Activated B cell treated with CpG ODN at 0.5 μM for 24 hours (primary cell): ENCODE data around the gene LOXHD1. TPM values are rescaled to one million over a fixed set of nuclear protein-coding genes. Genes with fewer than 3 reads are reported as not detected.

Experiments used
- ATAC-seq: fragments of 200-7000 bp; cut with Tn5 transposase; one replicate; pipeline ENCODE4 v1.10.0; 2021; ENCODE audit warnings: low read depth, mild to moderate bottlenecking, moderate library complexity
- CTCF ChIA-PET: fragments of 350-600 bp; sonication (Branson Sonifier 250); formaldehyde crosslinking; loops from one replicate; lab custom pipeline; 2021; ENCODE audit warnings: antibody characterized with exemption; lab: Charles Lee
- POLR2A ChIA-PET: fragments of 350-600 bp; sonication (Branson Sonifier 250); formaldehyde crosslinking; loops from one replicate; lab custom pipeline; 2021; ENCODE audit warnings: antibody characterized with exemption; lab: Charles Lee
- DNase-seq: peaks from one replicate; pipeline ENCODE4 v3.0.0; 2022
- H3K27ac Mint-ChIP-seq: one replicate; pipeline ENCODE4 v1.8.0; 2020; ENCODE audit warnings: mixed read lengths
- H3K27me3 Mint-ChIP-seq: one replicate; pipeline ENCODE4 v1.8.0; 2021; ENCODE audit warnings: mixed read lengths
- H3K36me3 Mint-ChIP-seq: one replicate; pipeline ENCODE4 v1.8.0; 2021; ENCODE audit warnings: low read depth, mixed read lengths
- H3K4me1 Mint-ChIP-seq: one replicate; pipeline ENCODE4 v1.8.0; 2021; ENCODE audit warnings: mixed read lengths
- H3K4me3 Mint-ChIP-seq: one replicate; pipeline ENCODE4 v1.8.0; 2020; ENCODE audit warnings: mild to moderate bottlenecking, mixed read lengths
- H3K9me3 Mint-ChIP-seq: one replicate; pipeline ENCODE4 v1.8.0; 2020; ENCODE audit warnings: mixed read lengths
- CTCF ChIP-seq: fragments of 200-600 bp; IDR thresholded peaks from one replicate; pipeline ENCODE4 v1.8.0; 2022; ENCODE audit warnings: antibody characterized with exemption, mild to moderate bottlenecking
- intact Hi-C: fragments of 100-400 bp; cut with micrococcal nuclease; formaldehyde crosslinking; loops from one replicate; pipeline ENCODE4 v1.15.1; 2024
- total RNA-seq: library from RNA; stranded (reverse); gene quantifications from 2 replicates; pipeline ENCODE4 v1.2.3, GENCODE V29; 2022

LOXHD1 gene
- total RNA-seq, 1 donor from 2014 or later, result not detected

- Mint-ChIP-seq H3K4me1 (no peaks in the 10 kb centered on the region), H3K4me3 (no peak overlapping the region), H3K36me3 (no peaks in the 10 kb centered on the region), H3K27me3 (peaks cover 3% of the 10 kb centered on the region), H3K9me3 (no peaks in the 10 kb centered on the region), H3K27ac (no peak overlapping the region)
- intact Hi-C loops, result no loop called here
- no peak for TF ChIP-seq CTCF
- ATAC-seq (no peak), DNase-seq (no peak)
- CTCF ChIA-PET, result no interaction called here
- POLR2A ChIA-PET, result no interaction called here
Measured at GRCh38 chr18:46642561-46642960, 14.5 kb downstream of the LOXHD1 start.

GRCh38 chr18:46641917-46642316 lies 15.1 kb downstream of the LOXHD1 start:
- Mint-ChIP-seq H3K4me3 (no peak overlapping the region), H3K36me3 (no peaks in the 10 kb centered on the region), H3K27ac (no peak overlapping the region), H3K27me3 (peaks cover 3% of the 10 kb centered on the region), H3K4me1 (no peaks in the 10 kb centered on the region), H3K9me3 (no peaks in the 10 kb centered on the region)
- ChIA-PET POLR2A (no interaction called here), CTCF (no interaction called here)
- DNase-seq, result no peak
- intact Hi-C loops, result no loop called here
- TF ChIP-seq CTCF, result no peak
- no peak for ATAC-seq

GRCh38 chr18:46639386-46639785 lies 17.6 kb downstream of the LOXHD1 start:
- H3K27ac Mint-ChIP-seq, result no peak overlapping the region
- no peaks in the 10 kb centered on the region for H3K9me3 Mint-ChIP-seq
- no peak for TF ChIP-seq CTCF
- POLR2A ChIA-PET, result no interaction called here
- peaks cover 3% of the 10 kb centered on the region for H3K27me3 Mint-ChIP-seq
- ATAC-seq (no peak), DNase-seq (no peak)
- no peak overlapping the region for H3K4me3 Mint-ChIP-seq
- CTCF ChIA-PET, result interaction anchor here (2.2 kb wide), 1 partner anchor 18 kb away, joined by 5 read pairs; no protein-coding TSS in a partner anchor
- intact Hi-C loops, result no loop called here
- no peaks in the 10 kb centered on the region for H3K36me3 Mint-ChIP-seq
- H3K4me1 Mint-ChIP-seq, result no peaks in the 10 kb centered on the region

- POLR2A ChIA-PET, result no interaction called here
- peaks cover 6% of the 10 kb centered on the region for H3K27me3 Mint-ChIP-seq
- intact Hi-C loops, result no loop called here
- no peak for ATAC-seq
- H3K4me1 Mint-ChIP-seq, result no peaks in the 10 kb centered on the region
- H3K4me3 Mint-ChIP-seq, result no peak overlapping the region
- no peaks in the 10 kb centered on the region for H3K9me3 Mint-ChIP-seq
- H3K27ac Mint-ChIP-seq, result no peak overlapping the region
- no peak for DNase-seq
- TF ChIP-seq CTCF, result no peak
- CTCF ChIA-PET, result no interaction called here
- no peaks in the 10 kb centered on the region for H3K36me3 Mint-ChIP-seq
Measured at GRCh38 chr18:46636040-46636630, 20.9 kb downstream of the LOXHD1 start.

- no peak overlapping the region for H3K27ac Mint-ChIP-seq
- ATAC-seq (no peak), DNase-seq (no peak)
- no peaks in the 10 kb centered on the region for H3K4me1 Mint-ChIP-seq
- CTCF ChIA-PET, result no interaction called here
- no peak overlapping the region for H3K4me3 Mint-ChIP-seq
- intact Hi-C loops, result no loop called here
- H3K9me3 Mint-ChIP-seq, result no peaks in the 10 kb centered on the region
- no peak for TF ChIP-seq CTCF
- POLR2A ChIA-PET, result no interaction called here
- peaks cover 7% of the 10 kb centered on the region for H3K27me3 Mint-ChIP-seq
- H3K36me3 Mint-ChIP-seq, result no peaks in the 10 kb centered on the region
Measured at GRCh38 chr18:46632401-46633071, 24.5 kb downstream of the LOXHD1 start.
